GM21360 (cell line): ENCODE data around the gene DNAJB6.

ENCODE experiments used
- ATAC-seq: cut with Tn5 transposase; IDR thresholded peaks from one replicate; pipeline ENCODE4 v1.9.1; 2021; ENCODE audit warnings: mild to moderate bottlenecking, moderate library complexity; ENCODE audit not compliant: unreplicated experiment

Gene DNAJB6

GRCh38 chr7:157336383-157337315 lies at the start of gene DNAJB6:
TSS of gene DNAJB6 (plus strand) at chr7:157337004. CDS start at chr7:157358573, 21,569 bp downstream.
- peak; percentile 68 for ATAC-seq

- ATAC-seq, result no peak
Measured at GRCh38 chr7:157291404-157292080, 45.3 kb upstream of the DNAJB6 start.

- no peak for ATAC-seq
Measured at GRCh38 chr7:157292258-157292657, 44.5 kb upstream of the DNAJB6 start.

GRCh38 chr7:157292770-157293412 lies 43.9 kb upstream of the DNAJB6 start:
- ATAC-seq, result no peak

- no peak for ATAC-seq
Measured at GRCh38 chr7:157293413-157293788, 43.4 kb upstream of the DNAJB6 start.

GRCh38 chr7:157294773-157295172 lies 42.0 kb upstream of the DNAJB6 start:
- no peak for ATAC-seq

- ATAC-seq, result no peak
Measured at GRCh38 chr7:157295338-157295737, 41.5 kb upstream of the DNAJB6 start.

- no peak for ATAC-seq
Measured at GRCh38 chr7:157297185-157297584, 39.6 kb upstream of the DNAJB6 start.

- ATAC-seq, result no peak
Measured at GRCh38 chr7:157299317-157299612, 37.5 kb upstream of the DNAJB6 start.

- ATAC-seq, result no peak
Measured at GRCh38 chr7:157299613-157300368, 37.0 kb upstream of the DNAJB6 start.

GRCh38 chr7:157300369-157300825 lies 36.4 kb upstream of the DNAJB6 start:
- no peak for ATAC-seq

- no peak for ATAC-seq
Measured at GRCh38 chr7:157301610-157302120, 35.1 kb upstream of the DNAJB6 start.

- ATAC-seq, result no peak
Measured at GRCh38 chr7:157306846-157307838, 29.7 kb upstream of the DNAJB6 start.

- no peak for ATAC-seq
Measured at GRCh38 chr7:157309988-157310668, 26.7 kb upstream of the DNAJB6 start.

- ATAC-seq, result no peak
Measured at GRCh38 chr7:157310676-157311185, 26.1 kb upstream of the DNAJB6 start.

GRCh38 chr7:157312941-157313340 lies 23.9 kb upstream of the DNAJB6 start:
- ATAC-seq, result no peak

- no peak for ATAC-seq
Measured at GRCh38 chr7:157313645-157314044, 23.2 kb upstream of the DNAJB6 start.

GRCh38 chr7:157318015-157318706 lies 18.6 kb upstream of the DNAJB6 start:
- peak; percentile 83 for ATAC-seq
